HepG2 (cell line): ENCODE data around the gene STIM2. TPM values are rescaled to one million over a fixed set of nuclear protein-coding genes. Genes with fewer than 3 reads are reported as not detected.

Source experiments
- ATF7 ChIP-seq, 2 experiments: fragments of 450-650 bp in 1 of 2; sonication (generic) in 1 of 2; formaldehyde crosslinking in 1 of 2; IDR thresholded peaks; 2 replicates each; pipeline versions ENCODE4 v1.4.0 to v1.6.1; 2016 to 2020; ENCODE audit warnings: antibody characterized with exemption in 1 of 2, mild to moderate bottlenecking in 1 of 2, missing genetic modification reagents in 1 of 2
- CENPT ChIP-seq: sonication (generic); formaldehyde crosslinking; IDR thresholded peaks from 2 replicates; pipeline ENCODE4 v1.8.0; 2022; ENCODE audit warnings: low read depth, mild to moderate bottlenecking, moderate library complexity, missing genetic modification reagents
- E2F2 ChIP-seq: sonication (generic); formaldehyde crosslinking; IDR thresholded peaks from 2 replicates; pipeline ENCODE4 v1.4.0; 2020; ENCODE audit warnings: missing genetic modification reagents, borderline replicate concordance
- ETV5 ChIP-seq: IDR thresholded peaks from 2 replicates; pipeline ENCODE4 v1.6.1; 2018; ENCODE audit warnings: missing biosample characterization, missing genetic modification reagents, inconsistent platforms, borderline replicate concordance
- HMGXB4 ChIP-seq, 2 experiments: sonication (generic) in 1 of 2; formaldehyde crosslinking in 1 of 2; IDR thresholded peaks; 2 replicates each; pipeline versions ENCODE4 v1.4.0 to v1.6.1; 2018 to 2020; ENCODE audit warnings: missing genetic modification reagents in 2 of 2, borderline replicate concordance in 1 of 2, low read depth in 1 of 2, mild to moderate bottlenecking in 1 of 2, missing biosample characterization in 1 of 2
- NONO ChIP-seq, 2 experiments: fragments of 450-650 bp in 1 of 2; sonication (generic) in 1 of 2; formaldehyde crosslinking in 1 of 2; IDR thresholded peaks in 1 of 2; conservative IDR thresholded peaks in 1 of 2; 2 replicates each; pipeline versions ENCODE4 v1.6.1 to v1.8.0; 2017 to 2022; ENCODE audit warnings: mild to moderate bottlenecking in 1 of 2, missing genetic modification reagents in 1 of 2, moderate library complexity in 1 of 2
- PATZ1 ChIP-seq: sonication (generic); formaldehyde crosslinking; IDR thresholded peaks from 2 replicates; pipeline ENCODE4 v1.4.0; 2020; ENCODE audit warnings: missing genetic modification reagents
- RFXAP ChIP-seq: sonication (generic); formaldehyde crosslinking; IDR thresholded peaks from 2 replicates; pipeline ENCODE4 v1.4.0; 2020; ENCODE audit warnings: missing genetic modification reagents, borderline replicate concordance
- TFDP2 ChIP-seq: sonication (generic); formaldehyde crosslinking; IDR thresholded peaks from 2 replicates; pipeline ENCODE4 v1.4.0; 2020; ENCODE audit warnings: missing genetic modification reagents
- TMF1 ChIP-seq: sonication (generic); formaldehyde crosslinking; IDR thresholded peaks from 2 replicates; pipeline ENCODE4 v1.8.1; 2022; ENCODE audit warnings: low read depth, missing genetic modification reagents
- YEATS4 ChIP-seq: sonication (generic); formaldehyde crosslinking; IDR thresholded peaks from 2 replicates; pipeline ENCODE4 v1.4.0; 2020; ENCODE audit warnings: missing genetic modification reagents, borderline replicate concordance
- ZBTB46 ChIP-seq: sonication (generic); formaldehyde crosslinking; IDR thresholded peaks from 2 replicates; pipeline ENCODE4 v1.4.0; 2020; ENCODE audit warnings: mild to moderate bottlenecking, missing genetic modification reagents, borderline replicate concordance
- ZC3H13 ChIP-seq: sonication (generic); formaldehyde crosslinking; IDR thresholded peaks from 2 replicates; pipeline ENCODE4 v1.8.1; 2023; ENCODE audit warnings: mild to moderate bottlenecking, missing genetic modification reagents, moderate library complexity
- ZFP36L1 ChIP-seq: sonication (generic); formaldehyde crosslinking; IDR thresholded peaks from 2 replicates; pipeline ENCODE4 v1.8.0; 2022; ENCODE audit warnings: mild to moderate bottlenecking, missing genetic modification reagents, moderate library complexity
- ZNF138 ChIP-seq: sonication (generic); formaldehyde crosslinking; IDR thresholded peaks from 2 replicates; pipeline ENCODE4 v1.5.0; 2020; ENCODE audit warnings: mild to moderate bottlenecking, low read depth, missing genetic modification reagents
- ZNF572 ChIP-seq: sonication (generic); formaldehyde crosslinking; IDR thresholded peaks from 2 replicates; pipeline ENCODE4 v1.5.1; 2020; ENCODE audit warnings: mild to moderate bottlenecking, missing genetic modification reagents
- ZNF879 ChIP-seq: sonication (generic); formaldehyde crosslinking; IDR thresholded peaks from 2 replicates; pipeline ENCODE4 v1.8.1; 2023; ENCODE audit warnings: missing genetic modification reagents
- polyA plus RNA-seq, 8 experiments: library from polyadenylated mRNA; depleted of rRNA in 3 of 8; stranded (reverse) in 7 of 8; unstranded in 1 of 8; fragments of >200 nt; fragmentation: Illumina TruSeq in 4 of 8; extraction: Trizol in 4 of 8; gene quantifications; 2 replicates each; pipeline versions ENCODE4 v1.2.1 to v1.2.3, GENCODE V29; 2011 to 2016; ENCODE audit warnings: low read depth in 4 of 8, missing spikeins in 1 of 8, mixed read lengths in 1 of 8; ENCODE audit not compliant: insufficient read depth in 1 of 8
- total RNA-seq, 5 experiments: library from RNA; depleted of rRNA; stranded (reverse); fragments of >200 nt; fragmentation: Illumina TruSeq; extraction: Trizol; gene quantifications; 2 replicates each; pipeline ENCODE4 v1.2.3, GENCODE V29; 2016; ENCODE audit warnings: low read depth in 1 of 5

STIM2 gene
- total and polyA plus RNA-seq, 2 of the 13 experiments (the other 11 are each of a cell fraction or from before 2014, with no cell fraction given): 19.3 to 19.4 TPM

GRCh38 chr4:26857278-26858034 lies 3.2 kb upstream of the STIM2 start (continued):
- TF ChIP-seq HMGXB4 (CRISPR knock-in tag; IDR thresholded peaks at IDR 0.05; ENCODE audit: borderline replicate concordance in 1 of 2, low read depth in 1 of 2) (peak; percentile 24 to 32; a peak in 2 of 4 replicates), CENPT (CRISPR knock-in tag) (peak; percentile 58; the same call in 1 of the 2 replicates), PATZ1 (0 out of 2 replicates have a peak, but pooled peaks have one; percentile 15), ZFP36L1 (CRISPR knock-in tag) (peak; percentile 90), YEATS4 (CRISPR knock-in tag) (peak; percentile 75; the same call in 1 of the 2 replicates), TFDP2 (CRISPR knock-in tag) (peak; percentile 54), TMF1 (CRISPR knock-in tag) (peak; percentile 51; the same call in 1 of the 2 replicates), ETV5 (CRISPR knock-in tag) (peak; percentile 66; the same call in 1 of the 2 replicates), RFXAP (CRISPR knock-in tag) (peak; percentile 52; the same call in 1 of the 2 replicates), ZNF572 (CRISPR knock-in tag) (0 out of 2 replicates have a peak, but pooled peaks have one; percentile 13), E2F2 (CRISPR knock-in tag) (peak; percentile 22; the same call in 1 of the 2 replicates), ZNF138 (peak; percentile 29; the same call in 1 of the 2 replicates), ZBTB46 (peak; percentile 55; the same call in 1 of the 2 replicates), ZC3H13 (CRISPR knock-in tag) (0 out of 2 replicates have a peak, but pooled peaks have one; percentile 25), ATF7 (IDR thresholded peaks at IDR 0.05) (no peak), ATF7 (CRISPR knock-in tag; IDR thresholded peaks at IDR 0.05) (peak; percentile 74), NONO (IDR thresholded peaks at IDR 0.05) (no peak), NONO (CRISPR knock-in tag; conservative IDR thresholded peaks at IDR 0.05) (0 out of 2 replicates have a peak, but pooled peaks have one; percentile 45), ZNF879 (CRISPR knock-in tag) (0 out of 2 replicates have a peak, but pooled peaks have one; percentile 22)
